GM18502 (cell line): ENCODE measurements around the gene GNAZ.
"Not testable (repeated sequence)": the region's sequence is repeated elsewhere in the genome, so short reads cannot be mapped to it uniquely, and the experiment has no call there.

Source experiments
- ATAC-seq: cut with Tn5 transposase; IDR thresholded peaks from one replicate; pipeline ENCODE4 v1.9.1; 2021; ENCODE audit warnings: mild to moderate bottlenecking; ENCODE audit not compliant: unreplicated experiment, poor library complexity

Gene GNAZ

DNA sequence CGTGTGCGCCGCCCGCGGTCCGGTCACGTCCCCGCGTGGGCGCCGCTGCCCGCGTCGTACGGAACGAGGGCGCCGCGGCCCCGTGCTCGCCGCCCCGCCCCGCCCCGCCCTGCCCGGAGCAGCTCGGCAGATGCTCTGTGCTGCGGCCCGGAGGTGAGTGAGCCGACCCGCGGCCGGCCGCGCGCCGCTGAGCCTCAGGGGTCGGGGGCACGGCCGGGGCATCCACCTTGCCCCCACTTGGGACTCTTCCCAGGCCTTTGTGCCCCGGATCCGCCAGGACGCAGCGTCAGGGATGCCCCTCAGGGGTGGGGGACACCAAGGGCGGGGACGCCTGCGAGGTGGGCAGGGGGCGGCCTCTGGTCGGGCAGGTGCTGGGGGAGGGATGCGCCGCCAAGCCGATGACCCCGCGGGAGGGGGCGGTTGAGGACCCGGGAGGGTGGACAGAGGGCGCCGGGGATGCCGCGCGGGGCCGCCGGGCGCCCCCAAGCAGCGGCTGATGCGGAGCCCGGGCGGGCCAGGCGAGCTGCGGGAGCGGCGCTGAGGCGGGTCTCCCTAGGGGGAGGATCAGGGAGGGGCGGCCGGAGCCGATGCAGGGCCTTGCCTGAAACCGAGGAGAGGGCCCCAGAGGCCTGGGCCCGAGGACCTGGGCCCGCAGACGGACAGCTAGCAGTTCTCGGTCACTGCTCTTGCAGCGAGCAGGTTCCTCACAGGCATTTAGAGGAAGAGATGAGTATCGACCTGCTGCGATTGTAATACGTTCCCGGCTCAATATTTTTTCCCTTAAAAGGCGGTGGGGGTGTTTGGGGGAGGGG, at the start of gene GNAZ:
Gene GNAZ, plus strand, starts transcription at position 102 of the 812 bp plus-strand sequence. CDS start 25,177 bp downstream, outside the sequence.
- ATAC-seq, result peak; percentile 25

DNA sequence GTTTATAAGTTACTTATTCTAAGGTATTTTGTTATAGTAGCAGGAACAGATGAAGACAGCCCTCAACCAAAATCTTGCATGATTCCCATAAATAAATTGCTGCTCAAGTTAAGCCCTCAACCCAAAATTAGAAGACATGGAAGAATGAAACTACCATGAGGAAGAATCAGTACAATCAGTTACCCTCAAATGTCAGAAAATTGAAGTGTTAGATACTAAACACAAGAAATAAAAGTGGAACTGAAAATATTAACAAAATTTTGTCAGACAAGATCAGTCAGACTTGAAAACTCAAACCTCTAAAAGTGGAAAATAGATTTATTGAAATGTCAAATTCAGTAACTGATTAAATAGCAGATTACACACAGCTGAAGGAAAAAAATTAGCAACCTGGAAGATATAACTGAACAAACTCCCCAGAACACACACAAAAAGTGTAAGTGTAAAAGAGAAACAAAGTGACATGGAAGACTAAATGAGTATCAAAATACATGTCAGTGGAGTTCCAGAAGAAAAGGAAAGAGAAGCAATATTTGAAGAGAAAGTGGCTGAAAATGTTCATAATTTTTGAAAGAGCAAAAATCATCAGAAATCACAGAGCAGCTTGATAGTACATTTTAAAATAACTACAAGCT, 49.5 kb upstream of the GNAZ start:
- ATAC-seq, result no peak

DNA sequence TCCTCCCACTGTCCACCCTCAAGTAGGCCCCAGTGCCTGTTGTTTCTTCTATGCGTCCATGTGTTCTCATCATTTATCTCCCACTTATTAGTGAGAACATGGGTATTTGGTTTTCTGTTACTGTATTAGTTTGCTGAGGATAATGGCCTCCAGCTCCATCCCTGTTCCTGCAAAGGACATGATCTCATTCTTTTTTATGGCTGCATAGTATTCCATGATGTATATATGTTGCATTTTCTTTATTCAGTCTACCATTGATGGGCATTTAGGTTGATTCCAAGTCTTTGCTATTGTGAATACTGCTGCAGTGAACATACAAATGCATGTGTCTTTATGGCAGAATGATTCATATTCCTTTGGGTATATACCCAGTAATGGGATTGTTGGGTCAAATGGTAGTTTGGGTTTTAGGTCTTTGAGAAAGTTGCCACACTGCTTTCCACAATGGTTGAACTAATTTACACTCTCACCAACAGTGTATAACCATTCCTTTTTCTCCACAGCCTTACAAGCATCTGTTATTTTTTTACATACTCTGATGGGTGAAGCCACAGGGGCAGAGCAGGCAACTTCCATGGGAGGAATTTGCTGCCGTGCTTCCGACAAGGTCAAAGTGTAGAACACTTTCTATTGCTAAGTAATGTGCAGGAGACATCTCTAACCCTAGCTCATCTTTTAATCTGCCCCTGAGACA, 48.5 kb upstream of the GNAZ start:
- ATAC-seq, result not testable (repeated sequence)

DNA sequence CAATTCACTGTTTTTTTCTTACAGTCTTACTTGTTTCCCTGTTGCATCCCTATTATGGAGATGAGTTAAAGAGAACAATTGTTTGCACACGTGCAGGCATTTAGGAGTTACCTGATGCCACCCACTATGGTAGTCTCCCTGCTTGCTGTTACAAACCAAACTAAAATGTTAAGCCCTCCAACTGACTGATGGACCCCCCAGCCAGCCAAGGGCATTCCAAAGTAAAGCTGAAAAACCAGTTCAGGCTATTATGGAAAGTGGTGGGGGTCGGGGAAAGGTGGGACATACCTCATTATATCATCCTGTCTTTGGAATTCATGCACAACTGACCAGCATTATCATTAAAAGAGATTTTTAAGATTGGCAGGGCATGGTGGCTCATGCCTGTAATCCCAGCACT, 47.0 kb upstream of the GNAZ start:
- no peak for ATAC-seq

DNA sequence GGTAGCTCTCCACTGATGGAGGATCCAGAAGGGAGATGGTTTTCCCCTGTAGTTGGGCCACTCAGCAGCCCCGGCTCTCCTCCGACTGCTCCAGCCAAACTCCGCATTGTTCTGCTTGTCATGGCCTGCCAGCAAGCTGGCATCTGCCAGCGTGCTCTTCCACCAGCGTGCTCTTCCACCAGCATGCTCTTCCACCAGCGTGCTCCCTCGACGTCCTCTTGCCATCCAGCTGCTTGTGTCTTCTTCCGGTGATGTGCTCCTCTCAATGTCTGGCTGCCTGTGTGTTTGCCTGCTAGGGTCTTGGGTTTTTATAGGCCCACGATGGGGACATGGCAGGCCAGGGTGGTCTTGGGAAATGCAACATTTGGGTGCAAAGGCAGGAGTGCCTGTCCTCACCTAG, 43.5 kb upstream of the GNAZ start:
- ATAC-seq, result no peak

DNA sequence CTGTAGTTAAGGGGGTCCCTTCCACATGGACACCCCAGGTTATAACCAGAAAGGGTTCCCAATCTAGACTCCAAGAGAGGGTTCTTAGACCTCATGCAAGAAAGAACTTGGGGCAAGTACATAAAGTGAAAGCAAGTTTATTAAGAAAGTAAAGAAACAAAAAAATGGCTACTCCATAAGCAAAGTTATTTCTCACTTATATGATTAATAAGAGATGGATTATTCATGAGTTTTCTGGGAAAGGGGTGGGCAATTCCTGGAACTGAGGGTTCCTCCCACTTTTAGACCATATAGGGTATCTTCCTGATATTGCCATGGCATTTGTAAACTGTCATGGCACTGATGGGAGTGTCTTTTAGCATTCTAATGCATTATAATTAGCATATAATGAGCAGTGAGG, 42.5 kb upstream of the GNAZ start:
- ATAC-seq, result not testable (repeated sequence)

DNA sequence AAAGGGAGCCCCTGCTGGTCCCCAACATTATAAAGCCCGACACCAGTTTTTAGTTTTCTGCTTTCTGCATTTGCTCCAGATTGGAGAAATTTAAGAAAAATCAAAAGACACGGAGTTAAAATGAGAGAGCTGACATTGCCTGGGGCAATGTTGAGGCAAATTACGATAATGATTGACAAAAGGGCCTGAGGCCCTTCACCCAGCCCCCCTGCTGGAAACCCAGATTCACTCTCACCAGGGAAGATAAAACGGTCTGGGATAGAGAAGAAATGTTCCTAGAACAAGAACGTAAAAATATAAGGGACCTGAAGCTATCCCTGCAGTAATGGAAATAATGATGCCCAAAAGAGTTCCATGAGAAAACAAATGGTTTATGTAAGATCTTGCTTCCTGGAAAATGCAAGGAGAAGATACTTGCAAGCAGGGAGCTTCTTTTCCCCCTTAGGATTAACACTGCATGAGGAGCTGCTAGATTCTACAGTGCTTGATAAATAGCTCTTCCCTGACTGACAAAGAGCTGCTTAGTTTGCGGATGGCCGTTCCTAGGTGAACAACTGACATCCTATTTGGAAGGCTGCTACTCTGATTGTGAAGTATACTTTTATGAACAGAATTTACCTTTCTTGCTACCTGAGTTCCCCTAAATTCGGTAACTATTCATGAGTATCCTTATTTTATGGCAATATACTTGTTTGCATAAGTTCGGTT, 40.6 kb upstream of the GNAZ start:
- ATAC-seq, result no peak

DNA sequence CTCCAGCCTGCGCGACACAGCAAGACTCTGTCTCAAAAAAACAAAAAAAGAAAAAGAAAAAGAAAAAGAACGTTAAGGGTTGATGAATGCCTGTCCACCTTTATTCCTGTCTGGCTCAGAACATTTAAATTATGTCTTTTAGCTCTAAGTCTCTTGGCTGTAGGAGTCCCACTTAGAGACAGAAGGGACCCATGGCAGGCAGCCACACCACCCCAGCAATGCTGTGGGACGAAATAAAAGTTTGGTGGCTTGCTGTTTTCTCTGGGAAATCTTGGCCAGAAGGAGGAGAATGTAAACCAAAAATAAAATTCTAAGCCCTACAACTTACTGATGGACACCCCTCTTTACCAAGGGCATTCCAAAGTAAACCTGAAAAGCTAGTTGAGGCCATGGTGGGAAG, 38.9 kb upstream of the GNAZ start:
- ATAC-seq, result no peak

DNA sequence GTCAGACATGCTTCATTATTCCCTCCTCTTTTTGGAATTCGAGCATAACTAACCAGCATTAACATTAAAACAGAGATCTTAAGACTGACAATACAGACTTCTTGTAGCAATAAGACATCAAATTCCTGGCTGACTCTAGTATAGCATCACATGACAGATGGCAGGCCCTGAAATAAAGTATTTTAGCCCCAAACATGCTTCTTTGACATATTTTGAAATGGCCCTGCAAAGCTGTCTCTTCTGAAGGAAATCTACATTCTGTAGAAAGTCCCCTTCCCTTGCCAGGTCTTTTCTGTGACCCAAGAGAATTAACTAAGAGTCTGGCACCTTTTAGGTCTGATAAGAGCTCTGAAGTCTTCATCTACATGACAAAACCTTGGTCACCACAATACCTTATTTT, 38.5 kb upstream of the GNAZ start:
- no peak for ATAC-seq

DNA sequence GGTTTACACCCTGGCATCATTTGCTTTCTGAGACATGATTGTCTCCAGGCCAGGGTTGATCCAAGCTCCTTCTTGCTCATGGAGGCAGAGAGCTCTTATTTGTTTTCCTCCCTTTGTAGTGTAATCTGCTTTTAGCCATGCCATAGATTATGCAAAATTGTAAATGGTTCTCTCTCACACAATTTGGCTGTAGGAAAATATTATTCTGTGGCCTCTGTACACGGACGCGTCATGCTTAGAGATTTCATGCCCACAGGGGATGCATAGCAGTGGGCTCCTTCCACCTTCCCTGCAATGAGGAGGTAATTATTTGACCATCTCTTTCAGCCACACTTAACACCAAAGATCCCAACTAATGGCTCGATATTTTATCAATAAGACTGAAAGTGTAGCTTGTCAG, 37.7 kb upstream of the GNAZ start:
- no peak for ATAC-seq

DNA sequence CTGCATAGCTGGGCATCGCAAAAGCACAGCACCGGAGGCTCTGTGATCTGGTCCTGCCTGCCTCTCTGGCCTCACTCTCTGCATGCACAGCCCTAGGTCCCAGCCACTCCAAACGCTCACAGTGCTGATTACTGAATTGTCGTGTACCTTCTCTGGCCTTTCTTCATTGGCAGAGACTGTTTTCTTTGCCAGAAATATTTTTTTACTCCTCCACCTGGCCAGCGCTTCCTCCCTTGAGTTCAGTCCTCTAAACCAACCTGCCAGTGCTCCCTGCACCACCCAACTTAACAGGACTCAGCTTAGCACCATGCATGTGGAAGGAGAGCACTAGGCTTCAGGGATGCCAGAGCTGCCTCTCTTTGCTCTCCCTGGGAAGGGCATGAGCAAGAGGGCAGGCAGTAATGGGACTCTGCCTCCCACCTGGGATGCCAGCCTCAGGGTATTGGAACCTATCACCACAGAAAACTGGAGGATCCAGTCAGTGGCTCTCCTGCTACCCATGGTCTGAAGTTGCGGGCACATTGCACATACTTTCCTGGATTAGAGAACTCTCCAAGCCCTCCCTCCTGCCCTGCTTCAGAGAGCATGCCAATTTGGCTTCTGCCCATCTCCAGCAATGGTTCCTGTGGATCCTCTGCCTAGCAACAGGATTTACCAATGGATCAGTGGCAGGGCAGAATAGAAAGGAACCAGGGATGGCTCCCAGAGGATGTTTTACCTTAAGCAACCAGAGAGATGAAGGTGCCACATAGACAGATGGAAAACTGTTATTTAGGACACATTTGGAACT, 37.0 kb upstream of the GNAZ start:
- no peak for ATAC-seq

DNA sequence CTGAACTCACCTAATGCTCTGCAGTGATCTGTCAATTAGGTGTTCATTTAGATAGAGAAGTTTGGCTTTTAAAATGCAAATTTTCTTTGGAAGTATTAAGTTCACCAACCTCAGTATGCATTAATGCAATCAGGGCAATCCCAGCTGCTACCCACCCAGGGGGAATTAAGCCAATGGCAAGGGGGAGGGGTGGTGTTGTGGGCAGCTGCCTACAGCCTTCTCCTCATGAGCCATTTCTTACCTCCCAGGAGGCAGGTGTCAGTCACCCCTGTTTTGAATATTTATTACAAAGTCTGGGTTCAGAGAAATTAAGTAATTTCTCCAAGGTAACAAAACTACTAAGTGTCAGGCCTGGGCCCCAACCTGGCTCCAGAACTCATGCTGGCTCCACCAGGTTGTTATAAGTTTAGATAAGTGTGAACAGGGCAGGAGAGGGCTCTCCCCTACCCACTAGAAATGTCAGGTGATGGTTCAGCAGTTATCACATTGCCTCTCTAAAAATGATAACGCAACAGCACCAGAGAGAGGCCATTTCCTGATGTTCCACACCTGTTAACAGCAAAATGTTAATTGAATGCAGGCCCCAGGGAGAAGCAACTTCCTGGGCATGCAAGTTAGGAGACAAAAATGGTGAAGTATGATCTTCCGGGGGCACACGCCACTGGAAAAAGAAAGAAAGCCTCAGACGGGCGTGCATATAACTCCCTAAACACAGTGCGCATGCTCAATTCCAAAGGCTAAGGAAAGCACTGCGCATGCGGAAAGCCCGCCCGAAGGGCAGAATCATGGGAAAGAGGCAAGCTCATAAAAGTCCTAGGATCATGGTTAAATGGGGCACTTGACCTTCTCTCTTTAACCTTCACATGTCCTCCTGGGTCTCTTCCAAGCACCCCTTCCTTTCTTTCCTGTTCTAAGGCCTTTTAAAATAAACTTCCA, 35.4 kb upstream of the GNAZ start:
- ATAC-seq, result no peak

DNA sequence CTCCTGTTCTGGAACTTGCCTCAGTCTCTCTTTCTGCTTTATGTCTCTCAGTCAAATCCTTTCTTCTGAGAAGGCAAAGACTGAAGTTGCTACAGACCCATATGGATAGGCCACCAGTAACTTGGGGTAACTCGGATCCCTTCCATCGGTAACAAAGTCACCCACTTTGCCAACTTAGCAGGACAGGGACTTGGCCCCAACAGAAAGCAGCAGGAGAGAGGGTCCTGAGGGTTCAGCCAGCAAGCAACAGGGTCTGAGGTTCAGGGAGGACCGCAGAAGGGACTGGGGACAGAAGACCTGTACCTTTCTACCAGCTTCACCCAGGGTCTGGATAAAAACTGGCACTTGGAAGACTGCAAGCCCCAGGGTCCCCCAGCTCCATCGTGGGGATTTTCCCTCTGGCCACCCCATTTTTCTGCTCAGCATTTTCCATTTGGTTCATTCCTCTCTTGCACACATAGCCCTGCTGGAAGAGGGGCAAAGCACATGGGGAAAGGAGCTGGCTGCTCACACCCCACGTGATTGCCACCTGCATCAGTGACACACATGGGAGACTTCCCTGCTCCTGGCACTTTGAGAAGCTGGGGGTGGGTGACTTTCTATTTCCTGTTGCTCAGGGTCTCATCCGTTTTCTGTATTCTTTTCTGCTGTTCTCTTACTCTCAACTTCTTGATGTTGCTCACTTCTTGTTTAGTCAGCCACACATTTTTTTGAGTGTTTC, 34.6 kb upstream of the GNAZ start:
- no peak for ATAC-seq

DNA sequence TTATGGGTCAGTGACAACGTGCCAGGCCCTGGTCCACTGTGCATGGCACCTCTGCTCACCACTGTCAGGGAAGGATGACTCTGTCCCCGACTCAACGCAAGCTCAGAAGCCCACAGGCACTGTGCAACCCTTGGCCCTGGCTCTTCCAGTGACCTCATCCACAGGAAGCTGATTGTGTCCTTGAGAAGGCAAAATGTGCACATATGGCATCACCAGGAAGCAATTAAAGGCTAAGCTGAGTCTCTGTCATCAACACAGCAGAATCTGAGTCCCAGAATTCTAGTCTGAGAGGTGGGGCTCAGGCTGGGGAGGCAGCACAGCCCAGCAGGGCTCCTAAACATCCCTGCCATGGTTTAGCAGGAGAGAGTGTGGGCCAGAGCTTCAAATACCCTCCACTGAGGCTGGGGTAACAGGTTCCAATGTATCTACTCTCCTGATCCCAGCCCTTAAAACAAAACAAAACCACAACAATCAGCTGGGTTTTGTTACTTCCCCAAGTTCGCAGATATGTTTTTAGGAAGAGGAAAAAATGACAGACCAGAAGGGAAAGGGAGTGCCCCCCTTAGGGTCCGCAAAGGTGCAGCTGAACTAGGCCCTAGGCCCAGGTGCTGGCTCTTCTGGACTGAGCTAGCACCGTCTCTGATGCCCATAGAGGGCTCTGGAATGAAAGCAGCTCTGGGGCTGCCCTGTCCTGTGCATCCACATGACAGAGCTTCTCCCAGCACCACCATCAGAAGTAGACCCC, 33.5 kb upstream of the GNAZ start:
- ATAC-seq, result no peak

DNA sequence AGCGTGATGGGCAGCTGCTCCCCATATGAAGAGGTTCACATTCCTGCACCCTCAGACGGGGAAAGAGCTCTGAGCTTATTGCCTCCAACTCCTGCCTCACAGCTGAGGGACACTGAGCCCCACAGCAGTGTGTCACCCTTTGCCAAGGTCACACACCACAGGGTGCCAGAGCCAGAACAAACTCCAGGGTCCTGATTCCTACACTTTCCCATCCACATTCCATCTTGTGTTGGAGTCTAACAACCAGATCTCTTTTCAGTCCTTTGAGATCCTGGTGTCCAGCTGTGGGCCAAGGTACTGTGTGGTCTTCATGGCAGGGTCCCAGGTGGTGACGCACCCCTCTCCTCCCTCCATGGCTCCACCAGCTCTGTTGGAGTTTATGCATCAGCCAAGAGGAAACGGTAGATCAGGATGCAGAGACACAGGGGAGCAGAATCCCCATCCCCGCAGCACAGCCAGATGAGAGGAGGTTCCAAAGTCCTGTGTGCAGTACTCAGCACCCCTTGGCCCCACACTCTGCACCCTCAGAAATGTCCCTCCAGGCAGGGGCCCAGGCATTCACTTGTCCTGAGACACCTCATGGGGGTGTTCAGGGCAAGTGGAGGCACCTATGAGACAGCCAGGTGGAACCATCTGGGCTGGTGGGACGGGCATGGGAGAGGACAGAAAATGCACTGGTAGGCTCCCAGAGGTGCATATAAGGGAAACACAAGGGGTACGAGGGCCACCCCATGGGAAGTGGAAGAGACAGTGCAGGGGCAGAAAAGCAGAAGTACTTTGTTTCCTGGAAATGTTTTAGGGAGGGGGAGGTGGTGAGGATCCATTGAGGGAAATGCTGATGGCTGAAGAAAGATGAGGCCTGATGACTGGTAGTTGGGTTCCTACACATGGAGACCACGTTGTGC, 32.6 kb upstream of the GNAZ start:
- ATAC-seq, result no peak

DNA sequence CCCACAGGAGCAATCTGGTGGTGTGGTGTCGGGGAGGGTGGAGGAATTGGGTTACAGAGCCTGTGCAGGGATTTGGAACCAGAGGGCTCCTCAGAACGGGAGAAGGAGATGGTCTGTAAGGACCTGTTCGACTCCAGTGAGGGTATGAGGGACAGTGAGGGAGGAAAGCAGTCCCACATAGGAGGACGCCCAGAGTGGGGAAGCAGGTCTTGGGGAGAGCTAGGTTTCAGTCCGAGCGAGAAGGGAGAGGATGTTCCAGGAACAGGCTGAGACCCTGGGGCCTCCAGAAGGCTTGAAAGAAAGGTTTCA, 32.0 kb upstream of the GNAZ start:
- no peak for ATAC-seq

DNA sequence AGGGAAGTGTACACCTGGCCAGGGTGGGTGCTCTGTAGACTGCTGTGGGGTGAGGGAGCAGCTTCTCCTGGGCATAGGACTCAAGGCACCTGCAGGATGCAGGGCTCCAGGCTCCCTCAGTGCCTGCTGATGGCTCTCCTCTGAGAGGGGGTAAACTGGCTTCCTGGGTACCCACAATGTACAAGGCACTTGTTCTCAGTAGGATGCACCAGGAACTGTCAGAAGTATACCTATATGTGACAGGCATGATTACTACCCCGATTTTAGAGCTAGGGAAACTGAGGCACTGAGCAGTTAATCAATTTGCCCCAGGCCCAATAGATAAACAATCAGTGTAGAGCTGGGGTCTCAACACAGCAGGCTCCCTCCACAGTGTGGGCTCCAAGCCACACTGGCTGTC, 31.4 kb upstream of the GNAZ start:
- no peak for ATAC-seq
